ENCODE data around the gene SLC46A2. TPM values are rescaled to one million over a fixed set of nuclear protein-coding genes. Genes with fewer than 3 reads are reported as not detected.

Gene SLC46A2
- total and polyA plus RNA-seq, 4 donors, result 0.18 TPM; not detected in 3

DNA sequence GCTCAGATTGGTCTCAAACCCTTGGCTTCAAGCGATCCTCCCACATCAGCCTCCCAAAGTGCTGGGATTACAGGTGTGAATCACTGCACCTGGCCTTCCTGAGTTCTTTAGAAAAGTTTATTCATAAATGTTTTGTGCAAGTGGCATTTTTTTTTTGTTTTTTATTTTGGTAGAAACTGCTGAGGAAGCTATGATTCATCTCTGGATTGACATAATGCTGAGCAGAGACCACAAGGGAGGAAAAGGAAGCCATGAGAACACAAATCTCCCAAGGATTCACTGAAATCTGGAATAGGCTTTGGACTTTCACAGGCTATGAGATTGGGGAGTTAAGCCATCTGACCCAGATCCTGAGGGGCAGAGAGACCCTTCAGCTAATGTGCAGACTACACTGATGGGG, 3.4 kb upstream of the SLC46A2 start:
- Histone ChIP-seq H3K27ac (ENCODE audit: low read depth in 1 of 2, low read length in 2 of 2) (no peak overlapping the region), H3K27me3 (ENCODE audit: control insufficient read depth in 1 of 2, insufficient read depth in 2 of 2, low read length in 1 of 2) (peaks cover 0 to under 1% of the 10 kb centered on the region in 2 donors), H3K4me3 (ENCODE audit: low read length in 2 of 2) (no peak overlapping the region), H3K9me3 (ENCODE audit: control insufficient read depth, low read length) (no peaks in the 10 kb centered on the region), H3K36me3 (ENCODE audit: control insufficient read depth in 1 of 2, insufficient read depth in 2 of 2, low read length in 1 of 2) (no peaks in the 10 kb centered on the region), H3K4me1 (ENCODE audit: control insufficient read depth in 1 of 2, insufficient read depth in 2 of 2, low read length in 2 of 2) (no peaks in the 10 kb centered on the region)
- DNase-seq, result no peak
- no peak for ATAC-seq (ENCODE audit: low FRiP score)
- intact Hi-C loops (cut with DNase I), result no loop called here
- 94 to 95% methylated on average over 1 of the region's 1 CpG for WGBS, 2 donors

DNA sequence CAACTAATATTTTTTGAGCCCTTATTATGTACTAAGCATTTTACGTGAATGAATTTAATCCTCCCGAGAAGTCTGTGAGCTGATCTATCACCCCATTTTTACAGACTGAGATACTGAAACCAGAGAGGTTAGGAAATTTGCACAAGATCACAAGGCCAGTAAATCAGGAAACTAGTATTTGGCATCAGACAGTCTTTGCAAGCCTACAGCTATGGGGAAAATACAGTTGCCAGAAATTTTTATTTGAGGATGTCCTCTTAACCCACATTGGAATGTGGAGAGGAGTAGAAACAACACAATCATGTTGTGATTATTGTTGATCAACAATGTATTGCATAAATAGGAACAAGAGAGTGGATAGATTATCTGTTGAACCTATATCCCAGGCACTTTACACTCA, 2.3 kb upstream of the SLC46A2 start:
- ATAC-seq (ENCODE audit: low FRiP score), result no peak
- no peak for DNase-seq
- Histone ChIP-seq H3K27me3 (ENCODE audit: control insufficient read depth in 1 of 2, insufficient read depth in 2 of 2, low read length in 1 of 2) (no peaks in the 10 kb centered on the region), H3K27ac (ENCODE audit: low read depth in 1 of 2, low read length in 2 of 2) (no peak overlapping the region), H3K36me3 (ENCODE audit: control insufficient read depth in 1 of 2, insufficient read depth in 2 of 2, low read length in 1 of 2) (no peaks in the 10 kb centered on the region), H3K4me1 (ENCODE audit: control insufficient read depth in 1 of 2, insufficient read depth in 2 of 2, low read length in 2 of 2) (no peaks in the 10 kb centered on the region), H3K9me3 (ENCODE audit: control insufficient read depth, low read length) (no peaks in the 10 kb centered on the region), H3K4me3 (ENCODE audit: low read length in 2 of 2) (no peak overlapping the region)
- intact Hi-C loops (cut with DNase I), result no loop called here
- WGBS, 2 donors, result 84 to 90% methylated on average over 2 of the region's 2 CpGs

DNA sequence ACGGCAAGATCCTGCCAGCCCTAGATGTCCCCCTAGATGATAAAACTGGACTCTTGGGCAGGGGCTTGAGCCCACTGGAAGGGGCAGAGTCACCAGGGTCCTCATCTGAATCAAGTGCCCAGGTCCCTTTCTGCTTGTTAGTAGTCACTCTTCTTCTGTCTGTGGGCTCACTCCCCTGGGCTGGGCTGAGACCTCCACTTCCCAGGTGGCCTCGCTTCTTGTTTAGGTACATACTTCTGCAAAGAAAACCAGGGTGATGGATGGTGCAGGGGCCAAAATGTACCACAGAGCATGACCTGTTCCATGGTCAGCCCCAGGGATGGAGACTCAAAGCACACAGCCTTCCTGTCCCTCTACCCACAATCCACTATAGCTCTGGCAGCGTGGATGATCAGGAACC, 845 bp upstream of the SLC46A2 start:
- no peaks in the 10 kb centered on the region for H3K27me3 ChIP-seq (ENCODE audit: control insufficient read depth in 1 of 2, insufficient read depth in 2 of 2, low read length in 1 of 2)
- no peak for DNase-seq
- ATAC-seq (ENCODE audit: low FRiP score), result no peak
- WGBS, 2 donors, result 95 to 100% methylated on average over 3 of the region's 3 CpGs
- H3K36me3 ChIP-seq (ENCODE audit: control insufficient read depth in 1 of 2, insufficient read depth in 2 of 2, low read length in 1 of 2), result no peaks in the 10 kb centered on the region
- H3K4me1 ChIP-seq (ENCODE audit: control insufficient read depth in 1 of 2, insufficient read depth in 2 of 2, low read length in 2 of 2), result no peaks in the 10 kb centered on the region
- no peaks in the 10 kb centered on the region for H3K9me3 ChIP-seq (ENCODE audit: control insufficient read depth, low read length)
- no peak overlapping the region for H3K27ac ChIP-seq (ENCODE audit: low read depth in 1 of 2, low read length in 2 of 2)
- H3K4me3 ChIP-seq (ENCODE audit: low read length in 2 of 2), result no peak overlapping the region
- intact Hi-C loops (cut with DNase I), result no loop called here

DNA sequence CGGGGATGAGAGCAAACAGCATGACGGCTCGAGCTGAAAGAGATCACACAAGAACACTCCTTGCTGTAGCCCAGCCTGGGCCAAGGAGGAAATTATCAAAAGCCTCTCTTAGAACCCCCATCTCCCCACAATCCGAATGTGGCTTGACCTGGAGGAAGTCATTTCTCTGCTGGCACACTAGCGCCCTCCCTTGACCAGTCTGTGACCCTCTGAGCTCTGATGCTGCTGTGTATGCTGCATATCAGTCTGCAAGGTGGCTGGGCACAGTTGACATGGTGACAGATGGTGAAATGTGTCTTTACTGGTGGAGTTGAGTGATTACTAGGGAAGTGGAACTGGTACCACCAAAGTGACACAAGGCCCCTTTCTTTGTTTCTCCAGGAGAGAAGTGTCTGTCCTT, 3.3 kb downstream of the SLC46A2 start:
- intact Hi-C loops (cut with DNase I), result no loop called here
- ATAC-seq (ENCODE audit: low FRiP score) (no peak), DNase-seq (peak in 1 of 2 donors; percentile 65)
- WGBS, 2 donors, result 75% methylated on average over 5 of the region's 5 CpGs
- no peaks in the 10 kb centered on the region for H3K36me3 ChIP-seq (ENCODE audit: control insufficient read depth in 1 of 2, insufficient read depth in 2 of 2, low read length in 1 of 2)
- no peaks in the 10 kb centered on the region for H3K4me1 ChIP-seq (ENCODE audit: control insufficient read depth in 1 of 2, insufficient read depth in 2 of 2, low read length in 2 of 2)
- H3K27ac ChIP-seq (ENCODE audit: low read depth in 1 of 2, low read length in 2 of 2), result no peak overlapping the region
- H3K27me3 ChIP-seq (ENCODE audit: control insufficient read depth in 1 of 2, insufficient read depth in 2 of 2, low read length in 1 of 2), result no peaks in the 10 kb centered on the region
- no peak overlapping the region for H3K4me3 ChIP-seq (ENCODE audit: low read length in 2 of 2)
- no peaks in the 10 kb centered on the region for H3K9me3 ChIP-seq (ENCODE audit: control insufficient read depth, low read length)

DNA sequence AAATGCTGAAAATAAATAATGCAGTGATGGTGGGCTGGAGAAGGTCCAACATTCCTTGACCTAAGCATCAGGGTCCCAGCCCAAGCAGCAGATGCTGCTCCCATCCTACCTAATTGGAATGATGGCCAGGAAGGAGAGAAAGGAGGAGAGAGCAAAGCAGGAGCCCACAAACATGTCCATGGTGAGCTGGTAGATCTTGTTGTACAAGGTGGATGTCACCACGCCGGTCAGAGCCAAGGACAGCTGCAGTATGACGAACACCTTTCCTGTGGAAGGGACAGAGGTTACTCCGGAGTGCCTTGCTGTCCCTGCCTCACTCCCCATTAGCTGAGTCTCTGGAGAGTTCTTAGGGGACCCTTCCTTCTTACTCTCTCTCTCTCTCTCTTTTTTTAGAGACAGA, 4.3 kb downstream of the SLC46A2 start:
- Histone ChIP-seq H3K27ac (ENCODE audit: low read depth in 1 of 2, low read length in 2 of 2) (no peak overlapping the region), H3K4me3 (ENCODE audit: low read length in 2 of 2) (no peak overlapping the region), H3K27me3 (ENCODE audit: control insufficient read depth in 1 of 2, insufficient read depth in 2 of 2, low read length in 1 of 2) (no peaks in the 10 kb centered on the region), H3K36me3 (ENCODE audit: control insufficient read depth in 1 of 2, insufficient read depth in 2 of 2, low read length in 1 of 2) (no peaks in the 10 kb centered on the region), H3K9me3 (ENCODE audit: control insufficient read depth, low read length) (no peaks in the 10 kb centered on the region), H3K4me1 (ENCODE audit: control insufficient read depth in 1 of 2, insufficient read depth in 2 of 2, low read length in 2 of 2) (no peaks in the 10 kb centered on the region)
- intact Hi-C loops (cut with DNase I), result no loop called here
- 95 to 100% methylated on average over 4 of the region's 4 CpGs for WGBS, 2 donors
- DNase-seq (no peak), ATAC-seq (ENCODE audit: low FRiP score) (no peak)

DNA sequence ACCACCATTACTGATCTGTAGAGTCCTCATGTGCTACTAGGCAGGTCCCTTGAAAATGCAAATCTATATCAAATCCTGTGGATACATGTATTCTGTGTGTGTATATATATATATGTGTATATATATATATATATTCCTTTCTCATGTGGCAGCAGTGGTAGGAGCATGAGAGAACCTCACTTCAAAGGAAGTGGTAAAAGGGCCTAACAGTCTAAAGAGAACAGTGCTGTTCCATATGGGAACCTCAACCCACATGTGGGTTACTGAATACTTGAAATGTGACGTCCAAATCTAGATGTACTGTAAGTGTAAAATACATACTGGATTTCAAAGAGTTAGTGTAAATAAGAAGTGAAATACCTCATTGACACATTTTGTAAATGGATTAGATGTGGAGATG, 5.4 kb downstream of the SLC46A2 start:
- no peak overlapping the region for H3K27ac ChIP-seq (ENCODE audit: low read depth in 1 of 2, low read length in 2 of 2)
- WGBS, 2 donors, result 94 to 97% methylated on average over 1 of the region's 1 CpG
- H3K27me3 ChIP-seq (ENCODE audit: control insufficient read depth in 1 of 2, insufficient read depth in 2 of 2, low read length in 1 of 2), result no peaks in the 10 kb centered on the region
- no peak overlapping the region for H3K4me3 ChIP-seq (ENCODE audit: low read length in 2 of 2)
- no peaks in the 10 kb centered on the region for H3K4me1 ChIP-seq (ENCODE audit: control insufficient read depth in 1 of 2, insufficient read depth in 2 of 2, low read length in 2 of 2)
- no peaks in the 10 kb centered on the region for H3K36me3 ChIP-seq (ENCODE audit: control insufficient read depth in 1 of 2, insufficient read depth in 2 of 2, low read length in 1 of 2)
- H3K9me3 ChIP-seq (ENCODE audit: control insufficient read depth, low read length), result no peaks in the 10 kb centered on the region
- ATAC-seq (ENCODE audit: low FRiP score), result no peak
- intact Hi-C loops (cut with DNase I), result no loop called here
- DNase-seq, result no peak

DNA sequence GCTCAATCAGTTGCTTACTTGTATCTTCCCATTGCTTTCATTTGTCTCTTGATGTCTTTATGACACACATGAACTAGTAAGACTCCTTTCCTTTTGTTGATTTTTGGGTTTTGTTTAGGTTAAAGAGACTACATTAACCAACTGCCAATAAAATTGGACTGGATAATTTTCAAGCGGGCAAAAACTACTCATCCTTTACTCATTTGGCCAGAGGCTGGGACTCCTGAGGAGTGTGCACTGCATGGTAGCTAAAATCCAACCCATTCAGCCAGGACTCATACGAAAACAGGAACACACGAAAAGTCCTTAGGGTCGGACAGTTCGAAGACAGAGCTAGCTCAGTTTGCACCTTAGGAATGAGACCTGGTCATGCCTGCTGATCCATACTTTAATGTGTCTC, 6.0 kb downstream of the SLC46A2 start:
- WGBS, 2 donors, result 94 to 95% methylated on average over 5 of the region's 5 CpGs
- ATAC-seq (ENCODE audit: low FRiP score) (no peak), DNase-seq (no peak)
- no peaks in the 10 kb centered on the region for H3K9me3 ChIP-seq (ENCODE audit: control insufficient read depth, low read length)
- no peaks in the 10 kb centered on the region for H3K36me3 ChIP-seq (ENCODE audit: control insufficient read depth in 1 of 2, insufficient read depth in 2 of 2, low read length in 1 of 2)
- intact Hi-C loops (cut with DNase I), result no loop called here
- H3K27ac ChIP-seq (ENCODE audit: low read depth in 1 of 2, low read length in 2 of 2), result no peak overlapping the region
- H3K4me1 ChIP-seq (ENCODE audit: control insufficient read depth in 1 of 2, insufficient read depth in 2 of 2, low read length in 2 of 2), result no peaks in the 10 kb centered on the region
- no peaks in the 10 kb centered on the region for H3K27me3 ChIP-seq (ENCODE audit: control insufficient read depth in 1 of 2, insufficient read depth in 2 of 2, low read length in 1 of 2)
- no peak overlapping the region for H3K4me3 ChIP-seq (ENCODE audit: low read length in 2 of 2)

DNA sequence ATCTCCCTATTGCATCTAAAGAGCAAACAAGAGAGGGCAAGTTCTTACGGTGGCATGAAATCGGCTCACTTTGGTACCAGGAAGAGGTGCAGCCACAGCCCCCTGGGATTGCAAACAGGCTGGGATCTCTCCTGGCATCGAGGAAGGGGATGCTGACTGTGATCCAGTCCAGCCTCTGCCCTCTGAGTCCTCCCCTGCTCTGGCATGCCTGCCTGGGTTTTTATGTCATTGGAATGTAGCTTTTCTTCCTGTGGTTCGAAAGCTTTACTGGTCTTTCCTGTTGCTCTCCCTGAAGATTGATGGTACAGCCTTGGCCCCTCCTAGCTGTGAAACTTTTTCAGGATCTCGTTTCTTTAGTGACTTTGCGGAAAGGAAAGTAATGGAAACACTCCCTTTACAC, 6.6 kb downstream of the SLC46A2 start:
- no peaks in the 10 kb centered on the region for H3K4me1 ChIP-seq (ENCODE audit: control insufficient read depth in 1 of 2, insufficient read depth in 2 of 2, low read length in 2 of 2)
- H3K36me3 ChIP-seq (ENCODE audit: control insufficient read depth in 1 of 2, insufficient read depth in 2 of 2, low read length in 1 of 2), result no peaks in the 10 kb centered on the region
- 29 to 31% methylated on average over 6 of the region's 6 CpGs for WGBS, 2 donors
- intact Hi-C loops (cut with DNase I), result no loop called here
- no peak overlapping the region for H3K27ac ChIP-seq (ENCODE audit: low read depth in 1 of 2, low read length in 2 of 2)
- no peaks in the 10 kb centered on the region for H3K9me3 ChIP-seq (ENCODE audit: control insufficient read depth, low read length)
- no peak overlapping the region for H3K4me3 ChIP-seq (ENCODE audit: low read length in 2 of 2)
- DNase-seq (no peak), ATAC-seq (ENCODE audit: low FRiP score) (no peak)
- no peaks in the 10 kb centered on the region for H3K27me3 ChIP-seq (ENCODE audit: control insufficient read depth in 1 of 2, insufficient read depth in 2 of 2, low read length in 1 of 2)

DNA sequence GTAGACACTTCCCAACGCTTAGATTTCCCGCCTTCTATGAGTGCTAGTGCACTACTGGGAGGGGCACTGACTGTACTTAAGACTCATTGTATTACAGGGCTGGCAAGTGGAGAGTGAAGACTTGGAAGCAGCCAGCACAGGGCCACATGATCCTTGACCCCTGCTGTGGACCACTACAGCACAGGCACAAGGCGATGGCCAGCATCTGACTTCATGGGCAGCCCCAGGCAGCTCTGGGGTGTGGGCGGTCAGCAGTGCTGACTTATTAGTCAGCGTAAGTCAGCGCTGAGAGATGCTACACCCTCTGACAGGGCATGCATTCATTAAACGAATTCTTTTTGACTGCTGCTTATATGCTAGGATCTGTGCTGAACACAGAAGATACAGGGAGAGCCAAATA, 9.3 kb downstream of the SLC46A2 start:
- no peak for ATAC-seq (ENCODE audit: low FRiP score)
- H3K27me3 ChIP-seq (ENCODE audit: control insufficient read depth in 1 of 2, insufficient read depth in 2 of 2, low read length in 1 of 2), result no peaks in the 10 kb centered on the region
- 94 to 97% methylated on average over 7 of the region's 7 CpGs for WGBS, 2 donors

More for the DNA sequence above, 9.3 kb downstream of the SLC46A2 start:
- no peak for DNase-seq
- no peaks in the 10 kb centered on the region for H3K9me3 ChIP-seq (ENCODE audit: control insufficient read depth, low read length)
- H3K27ac ChIP-seq (ENCODE audit: low read depth in 1 of 2, low read length in 2 of 2), result no peak overlapping the region
- H3K36me3 ChIP-seq (ENCODE audit: control insufficient read depth in 1 of 2, insufficient read depth in 2 of 2, low read length in 1 of 2), result peaks cover 0 to 2% of the 10 kb centered on the region in 2 donors
- no peaks in the 10 kb centered on the region for H3K4me1 ChIP-seq (ENCODE audit: control insufficient read depth in 1 of 2, insufficient read depth in 2 of 2, low read length in 2 of 2)
- no peak overlapping the region for H3K4me3 ChIP-seq (ENCODE audit: low read length in 2 of 2)
- intact Hi-C loops (cut with DNase I), result no loop called here
